ENCODE results near the gene ERC2. TPM values are rescaled to one million over a fixed set of nuclear protein-coding genes. Genes with fewer than 3 reads are reported as not detected.

ERC2 gene
- total RNA-seq, 1 donor from 2014 or later = 0.65 TPM

DNA sequence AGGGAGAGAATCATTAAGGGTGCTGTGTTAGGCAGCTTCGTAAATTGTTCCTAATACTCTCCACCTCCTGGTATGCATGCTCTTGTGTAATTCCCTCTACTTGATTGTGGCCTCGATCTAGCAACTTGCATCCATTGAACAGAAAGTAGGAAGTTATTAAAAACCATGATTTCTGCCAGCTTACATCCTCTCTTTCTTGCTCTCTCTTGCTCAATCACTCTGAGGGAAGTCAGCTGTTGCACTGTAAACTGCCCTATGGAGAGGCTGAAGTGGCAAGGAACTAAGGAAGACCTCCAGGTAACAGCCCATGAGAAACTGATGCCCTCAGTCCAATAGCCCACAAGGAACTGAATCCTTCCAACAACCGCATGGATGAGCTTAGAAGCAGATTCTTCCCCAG lies 92.6 kb downstream of the ERC2 start:
- no peak overlapping the region for H3K4me3 Mint-ChIP-seq (ENCODE audit: unreplicated experiment)
- H3K27me3 Mint-ChIP-seq (ENCODE audit: low read depth) = peaks cover 7% of the 10 kb centered on the region
- no peak overlapping the region for H3K27ac Mint-ChIP-seq (ENCODE audit: unreplicated experiment)
- H3K4me1 Mint-ChIP-seq (ENCODE audit: low read depth) = no peaks in the 10 kb centered on the region
- TF ChIP-seq, protein P1, sequence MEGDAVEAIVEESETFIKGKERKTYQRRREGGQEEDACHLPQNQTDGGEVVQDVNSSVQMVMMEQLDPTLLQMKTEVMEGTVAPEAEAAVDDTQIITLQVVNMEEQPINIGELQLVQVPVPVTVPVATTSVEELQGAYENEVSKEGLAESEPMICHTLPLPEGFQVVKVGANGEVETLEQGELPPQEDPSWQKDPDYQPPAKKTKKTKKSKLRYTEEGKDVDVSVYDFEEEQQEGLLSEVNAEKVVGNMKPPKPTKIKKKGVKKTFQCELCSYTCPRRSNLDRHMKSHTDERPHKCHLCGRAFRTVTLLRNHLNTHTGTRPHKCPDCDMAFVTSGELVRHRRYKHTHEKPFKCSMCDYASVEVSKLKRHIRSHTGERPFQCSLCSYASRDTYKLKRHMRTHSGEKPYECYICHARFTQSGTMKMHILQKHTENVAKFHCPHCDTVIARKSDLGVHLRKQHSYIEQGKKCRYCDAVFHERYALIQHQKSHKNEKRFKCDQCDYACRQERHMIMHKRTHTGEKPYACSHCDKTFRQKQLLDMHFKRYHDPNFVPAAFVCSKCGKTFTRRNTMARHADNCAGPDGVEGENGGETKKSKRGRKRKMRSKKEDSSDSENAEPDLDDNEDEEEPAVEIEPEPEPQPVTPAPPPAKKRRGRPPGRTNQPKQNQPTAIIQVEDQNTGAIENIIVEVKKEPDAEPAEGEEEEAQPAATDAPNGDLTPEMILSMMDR (IDR thresholded peaks at IDR 0.05) = no peak
- no peaks in the 10 kb centered on the region for H3K36me3 Mint-ChIP-seq (ENCODE audit: low read depth)
- DNase-seq (ENCODE audit: low spot score) = no peak
- H3K9me3 Mint-ChIP-seq (ENCODE audit: low read depth) = peaks cover 21% of the 10 kb centered on the region

DNA sequence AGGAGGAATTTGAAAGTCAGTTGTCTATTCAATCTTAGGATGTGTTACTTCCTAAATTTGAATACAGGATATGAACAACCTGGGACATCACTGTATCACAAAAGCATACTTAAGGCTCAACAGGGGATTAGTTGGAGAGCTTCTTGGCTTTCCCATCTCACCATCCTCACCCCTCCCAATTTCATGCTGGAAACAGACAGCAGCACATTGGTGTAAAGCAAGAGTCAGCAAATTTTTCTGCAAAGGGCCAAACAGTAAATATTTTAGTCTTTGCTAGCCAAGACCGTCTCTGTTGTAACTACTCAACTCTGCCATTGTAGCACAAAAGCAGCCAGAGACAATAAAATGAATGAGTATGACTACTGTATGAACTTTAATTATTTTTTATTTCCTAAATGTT lies 94.9 kb downstream of the ERC2 start:
- H3K4me1 Mint-ChIP-seq (ENCODE audit: low read depth) = no peaks in the 10 kb centered on the region
- peaks cover 1% of the 10 kb centered on the region for H3K27me3 Mint-ChIP-seq (ENCODE audit: low read depth)
- TF ChIP-seq, protein P1 (IDR thresholded peaks at IDR 0.05) = no peak
- no peak overlapping the region for H3K4me3 Mint-ChIP-seq (ENCODE audit: unreplicated experiment)
- H3K36me3 Mint-ChIP-seq (ENCODE audit: low read depth) = no peaks in the 10 kb centered on the region
- peaks cover 21% of the 10 kb centered on the region for H3K9me3 Mint-ChIP-seq (ENCODE audit: low read depth)
- H3K27ac Mint-ChIP-seq (ENCODE audit: unreplicated experiment) = no peak overlapping the region
- DNase-seq (ENCODE audit: low spot score) = no peak

DNA sequence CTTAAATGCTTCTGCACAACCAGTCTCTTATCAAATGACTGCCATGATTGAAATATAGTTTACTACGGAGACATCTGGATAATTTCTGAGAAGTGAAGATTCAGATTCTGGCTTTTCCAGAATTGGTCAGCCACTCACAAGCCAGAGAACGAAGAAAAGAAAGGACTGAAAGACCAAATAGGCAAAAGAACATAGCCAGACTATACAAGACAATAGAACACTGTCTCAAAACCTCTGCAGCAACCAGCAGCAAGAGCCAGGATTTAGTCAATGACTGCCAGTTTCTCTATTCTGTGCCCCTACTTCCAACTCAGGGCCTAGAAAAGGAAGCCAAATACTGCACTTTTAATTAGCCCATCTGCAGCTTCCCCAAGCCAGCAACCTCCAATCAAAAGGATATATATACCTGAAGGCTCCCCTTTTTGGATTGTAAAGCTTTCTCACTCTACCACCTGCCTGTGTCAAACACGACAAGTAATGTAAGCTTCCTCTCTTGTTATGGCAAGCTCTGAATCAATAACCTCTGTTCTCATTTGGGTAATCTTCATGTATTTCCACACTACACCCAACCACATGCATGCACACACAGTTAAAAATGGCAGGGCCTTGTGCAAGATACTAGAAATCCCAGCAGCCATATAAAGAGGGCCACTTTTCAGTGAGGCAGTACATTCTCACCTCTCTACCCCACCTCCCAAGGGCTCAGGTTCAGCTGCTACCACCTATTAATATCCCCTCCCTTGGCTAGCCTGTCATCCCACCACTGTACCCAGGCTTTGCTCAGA lies 97.1 kb downstream of the ERC2 start:
- TF ChIP-seq, protein P1 (IDR thresholded peaks at IDR 0.05) = no peak
- H3K4me1 Mint-ChIP-seq (ENCODE audit: low read depth) = peaks cover 15% of the 10 kb centered on the region
- H3K36me3 Mint-ChIP-seq (ENCODE audit: low read depth) = no peaks in the 10 kb centered on the region
- H3K4me3 Mint-ChIP-seq (ENCODE audit: unreplicated experiment) = no peak overlapping the region
- DNase-seq (ENCODE audit: low spot score) = no peak
- peaks cover 1% of the 10 kb centered on the region for H3K27me3 Mint-ChIP-seq (ENCODE audit: low read depth)
- no peak overlapping the region for H3K27ac Mint-ChIP-seq (ENCODE audit: unreplicated experiment)
- H3K9me3 Mint-ChIP-seq (ENCODE audit: low read depth) = peaks cover 12% of the 10 kb centered on the region

DNA sequence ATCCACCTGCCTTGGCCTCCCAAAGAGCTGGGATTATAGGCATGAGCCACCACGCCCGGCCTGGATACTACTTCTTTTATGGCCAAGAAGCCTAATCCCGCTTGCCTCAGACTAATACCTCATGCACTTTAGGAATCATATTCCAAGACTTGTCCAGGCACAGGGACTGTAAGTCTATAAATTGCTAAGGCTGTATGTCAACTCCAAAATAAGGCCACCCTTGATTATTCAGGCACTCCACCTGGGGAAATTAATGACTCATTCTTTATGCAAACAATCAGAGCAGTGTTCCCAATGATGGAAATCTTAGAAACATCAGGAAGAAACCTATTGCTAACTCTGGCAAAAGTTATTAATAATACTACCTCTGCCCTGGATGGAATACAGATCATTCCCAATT lies 98.4 kb downstream of the ERC2 start:
- Mint-ChIP-seq H3K27me3 (ENCODE audit: low read depth) (peaks cover 1% of the 10 kb centered on the region), H3K36me3 (ENCODE audit: low read depth) (no peaks in the 10 kb centered on the region), H3K27ac (ENCODE audit: unreplicated experiment) (no peak overlapping the region), H3K4me1 (ENCODE audit: low read depth) (peaks cover 20% of the 10 kb centered on the region), H3K9me3 (ENCODE audit: low read depth) (peaks cover under 1% of the 10 kb centered on the region), H3K4me3 (ENCODE audit: unreplicated experiment) (no peak overlapping the region)
- TF ChIP-seq, protein P1 (IDR thresholded peaks at IDR 0.05) = no peak
- DNase-seq (ENCODE audit: low spot score) = no peak

DNA sequence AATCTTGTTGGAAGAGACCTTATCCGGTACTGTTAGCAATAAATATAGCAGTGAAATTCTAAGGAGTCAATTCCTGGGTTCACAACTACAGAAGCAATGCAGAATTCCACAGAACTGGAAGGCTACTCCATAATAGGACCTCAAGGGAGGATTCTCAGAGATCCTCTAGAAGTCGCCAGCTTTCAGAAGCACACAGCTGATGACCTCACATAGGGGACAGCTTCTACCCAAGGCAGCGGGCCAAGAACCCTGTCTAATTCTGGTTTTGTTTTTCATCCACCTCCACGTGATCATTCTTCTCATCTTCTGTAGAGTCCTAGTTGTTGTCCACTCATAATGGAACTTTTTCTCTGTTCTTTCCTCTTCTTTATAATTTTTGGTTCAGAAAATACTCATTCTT lies 99.4 kb downstream of the ERC2 start:
- H3K27me3 Mint-ChIP-seq (ENCODE audit: low read depth) = peaks cover 1% of the 10 kb centered on the region
- peaks cover 20% of the 10 kb centered on the region for H3K4me1 Mint-ChIP-seq (ENCODE audit: low read depth)
- H3K9me3 Mint-ChIP-seq (ENCODE audit: low read depth) = no peaks in the 10 kb centered on the region
- no peak overlapping the region for H3K4me3 Mint-ChIP-seq (ENCODE audit: unreplicated experiment)
- H3K36me3 Mint-ChIP-seq (ENCODE audit: low read depth) = no peaks in the 10 kb centered on the region
- DNase-seq (ENCODE audit: low spot score) = no peak
- H3K27ac Mint-ChIP-seq (ENCODE audit: unreplicated experiment) = no peak overlapping the region
- TF ChIP-seq, protein P1 (IDR thresholded peaks at IDR 0.05) = no peak

Data from chondrocyte (in vitro differentiated cells).